Stimulated activated naive CD8-positive, alpha-beta T cell treated with anti-CD3 and anti-CD28 coated beads, Interleukin-15, Interleukin-2, amounts not matched to agents 100 ng/mL and 50 ng/mL, for 24 hours (primary cell): Measurements from ENCODE around the gene TMCC2.
"Not testable (repeated sequence)": the region's sequence is repeated elsewhere in the genome, so short reads cannot be mapped to it uniquely, and the experiment has no call there.

Experiments
- H3K27ac Mint-ChIP-seq: one replicate; pipeline ENCODE4 v1.8.0; 2021; ENCODE audit warnings: mild to moderate bottlenecking, mixed read lengths
- H3K27me3 Mint-ChIP-seq: one replicate; pipeline ENCODE4 v1.8.0; 2021; ENCODE audit warnings: mixed read lengths
- H3K36me3 Mint-ChIP-seq: one replicate; pipeline ENCODE4 v1.8.0; 2021; ENCODE audit warnings: low read depth, mixed read lengths
- H3K4me1 Mint-ChIP-seq: one replicate; pipeline ENCODE4 v1.8.0; 2021; ENCODE audit warnings: low read depth, mixed read lengths
- H3K4me3 Mint-ChIP-seq: one replicate; pipeline ENCODE4 v1.8.0; 2021; ENCODE audit warnings: mild to moderate bottlenecking, mixed read lengths
- H3K9me3 Mint-ChIP-seq: one replicate; pipeline ENCODE4 v1.8.0; 2021; ENCODE audit warnings: mixed read lengths

The TMCC2 gene

GRCh38 chr1:205229399-205229871 lies 1.7 kb downstream of the TMCC2 start:
- Mint-ChIP-seq H3K27me3 (peaks cover 23% of the 10 kb centered on the region), H3K4me1 (peaks cover 66% of the 10 kb centered on the region), H3K27ac (peak overlapping the region; percentile 80), H3K36me3 (peaks cover 5% of the 10 kb centered on the region), H3K4me3 (peak overlapping the region; percentile 93), H3K9me3 (no peaks in the 10 kb centered on the region)

- no peaks in the 10 kb centered on the region for H3K9me3 Mint-ChIP-seq
- H3K27me3 Mint-ChIP-seq = peaks cover 16% of the 10 kb centered on the region
- peak overlapping the region; percentile 77 for H3K27ac Mint-ChIP-seq
- H3K4me1 Mint-ChIP-seq = peaks cover 71% of the 10 kb centered on the region
- peaks cover 5% of the 10 kb centered on the region for H3K36me3 Mint-ChIP-seq
- peak overlapping the region; percentile 93 for H3K4me3 Mint-ChIP-seq
Measured at GRCh38 chr1:205229916-205230700, 2.4 kb downstream of the TMCC2 start.

GRCh38 chr1:205230982-205231381 lies 3.2 kb downstream of the TMCC2 start:
- Mint-ChIP-seq H3K36me3 (peaks cover 6% of the 10 kb centered on the region), H3K4me3 (peak overlapping the region; percentile 93), H3K27ac (no peak overlapping the region), H3K4me1 (peaks cover 77% of the 10 kb centered on the region), H3K9me3 (no peaks in the 10 kb centered on the region), H3K27me3 (peaks cover 9% of the 10 kb centered on the region)

- H3K27ac Mint-ChIP-seq = peak overlapping the region; percentile 80
- peak overlapping the region; percentile 93 for H3K4me3 Mint-ChIP-seq
Measured at GRCh38 chr1:205232127-205232820, 4.5 kb downstream of the TMCC2 start.

GRCh38 chr1:205232945-205233397 lies 5.2 kb downstream of the TMCC2 start:
- Mint-ChIP-seq H3K27ac (peak overlapping the region; percentile 80), H3K4me1 (peaks cover 84% of the 10 kb centered on the region)

More at GRCh38 chr1:205232127-205232820, 4.5 kb downstream of the TMCC2 start:
- Mint-ChIP-seq H3K9me3 (no peaks in the 10 kb centered on the region), H3K27me3 (no peaks in the 10 kb centered on the region), H3K4me1 (peaks cover 80% of the 10 kb centered on the region), H3K36me3 (peaks cover 14% of the 10 kb centered on the region)

GRCh38 chr1:205233986-205234385 lies 6.2 kb downstream of the TMCC2 start:
- Mint-ChIP-seq H3K4me1 (peaks cover 92% of the 10 kb centered on the region), H3K36me3 (peaks cover 14% of the 10 kb centered on the region)
- not testable (repeated sequence) for H3K27ac Mint-ChIP-seq, H3K27me3 Mint-ChIP-seq, H3K4me3 Mint-ChIP-seq, H3K9me3 Mint-ChIP-seq

More at GRCh38 chr1:205232945-205233397, 5.2 kb downstream of the TMCC2 start:
- H3K36me3 Mint-ChIP-seq = peaks cover 14% of the 10 kb centered on the region
- H3K27me3 Mint-ChIP-seq = no peaks in the 10 kb centered on the region
- no peaks in the 10 kb centered on the region for H3K9me3 Mint-ChIP-seq
- peak overlapping the region; percentile 93 for H3K4me3 Mint-ChIP-seq

GRCh38 chr1:205235951-205236350 lies 8.2 kb downstream of the TMCC2 start:
- peak overlapping the region; percentile 54 for H3K27ac Mint-ChIP-seq
- H3K9me3 Mint-ChIP-seq = no peaks in the 10 kb centered on the region
- peaks cover 20% of the 10 kb centered on the region for H3K36me3 Mint-ChIP-seq
- H3K27me3 Mint-ChIP-seq = no peaks in the 10 kb centered on the region
- H3K4me1 Mint-ChIP-seq = peaks cover 89% of the 10 kb centered on the region
- H3K4me3 Mint-ChIP-seq = no peak overlapping the region

GRCh38 chr1:205236526-205236925 lies 8.8 kb downstream of the TMCC2 start:
- Mint-ChIP-seq H3K27ac (peak overlapping the region; percentile 54), H3K4me1 (peaks cover 85% of the 10 kb centered on the region), H3K36me3 (peaks cover 25% of the 10 kb centered on the region), H3K27me3 (no peaks in the 10 kb centered on the region), H3K4me3 (no peak overlapping the region), H3K9me3 (no peaks in the 10 kb centered on the region)

- Mint-ChIP-seq H3K9me3 (no peaks in the 10 kb centered on the region), H3K4me3 (peak overlapping the region; percentile 6), H3K27ac (peak overlapping the region; percentile 98), H3K4me1 (peaks cover 80% of the 10 kb centered on the region), H3K36me3 (peaks cover 26% of the 10 kb centered on the region), H3K27me3 (no peaks in the 10 kb centered on the region)
Measured at GRCh38 chr1:205236951-205237475, 9.3 kb downstream of the TMCC2 start.

GRCh38 chr1:205237526-205238484 lies 10.1 kb downstream of the TMCC2 start:
- Mint-ChIP-seq H3K4me1 (peaks cover 72% of the 10 kb centered on the region), H3K9me3 (no peaks in the 10 kb centered on the region), H3K4me3 (peak overlapping the region; percentile 67), H3K27me3 (no peaks in the 10 kb centered on the region), H3K27ac (peak overlapping the region; percentile 98), H3K36me3 (peaks cover 34% of the 10 kb centered on the region)

- H3K36me3 Mint-ChIP-seq = peaks cover 29% of the 10 kb centered on the region
- peak overlapping the region; percentile 98 for H3K27ac Mint-ChIP-seq
- peaks cover 59% of the 10 kb centered on the region for H3K4me1 Mint-ChIP-seq
- H3K4me3 Mint-ChIP-seq = no peak overlapping the region
- H3K27me3 Mint-ChIP-seq = no peaks in the 10 kb centered on the region
- H3K9me3 Mint-ChIP-seq = no peaks in the 10 kb centered on the region
Measured at GRCh38 chr1:205239078-205239477, 11.3 kb downstream of the TMCC2 start.

GRCh38 chr1:205240118-205240517 lies 12.4 kb downstream of the TMCC2 start:
- no peak overlapping the region for H3K27ac Mint-ChIP-seq
- peaks cover 50% of the 10 kb centered on the region for H3K4me1 Mint-ChIP-seq
- no peaks in the 10 kb centered on the region for H3K27me3 Mint-ChIP-seq
- peaks cover 29% of the 10 kb centered on the region for H3K36me3 Mint-ChIP-seq
- no peak overlapping the region for H3K4me3 Mint-ChIP-seq
- H3K9me3 Mint-ChIP-seq = no peaks in the 10 kb centered on the region

- no peak overlapping the region for H3K4me3 Mint-ChIP-seq
- H3K9me3 Mint-ChIP-seq = no peaks in the 10 kb centered on the region
- no peaks in the 10 kb centered on the region for H3K27me3 Mint-ChIP-seq
- H3K4me1 Mint-ChIP-seq = peaks cover 45% of the 10 kb centered on the region
- peaks cover 29% of the 10 kb centered on the region for H3K36me3 Mint-ChIP-seq
- H3K27ac Mint-ChIP-seq = no peak overlapping the region
Measured at GRCh38 chr1:205240569-205240968, 12.8 kb downstream of the TMCC2 start.

GRCh38 chr1:205241366-205242030 lies 13.8 kb downstream of the TMCC2 start:
- Mint-ChIP-seq H3K4me1 (peaks cover 39% of the 10 kb centered on the region), H3K27ac (no peak overlapping the region)

More at GRCh38 chr1:205241366-205242030, 13.8 kb downstream of the TMCC2 start:
- Mint-ChIP-seq H3K4me3 (no peak overlapping the region), H3K36me3 (peaks cover 23% of the 10 kb centered on the region), H3K27me3 (no peaks in the 10 kb centered on the region), H3K9me3 (no peaks in the 10 kb centered on the region)
